Astrocyte of the cerebellum (primary cell): Measurements from ENCODE around the gene KICS2.
A peak's percentile ranks its signal among the peaks of the same experiment; 100 is the strongest.

ENCODE experiments used
- DNase-seq: peaks from one replicate; pipeline ENCODE4 v3.0.0-alpha.2; 2011; ENCODE audit warnings: low read depth
- H3K4me3 ChIP-seq: 2 replicates; pipeline ENCODE4 v1.5.1; 2011; ENCODE audit warnings: mild to moderate bottlenecking, low read depth, low read length, moderate library complexity
- CTCF ChIP-seq: IDR thresholded peaks from 2 replicates; pipeline ENCODE4 v1.5.1; 2012; ENCODE audit warnings: low read length, low read depth, moderate library complexity, mild to moderate bottlenecking; ENCODE audit errors: missing control alignments
- in situ Hi-C: cut with HindIII; loops from 2 replicates; pipeline ENCODE4 v1.10.0; 2017; ENCODE audit warnings: low sequenced_read_pairs

KICS2 gene

GRCh38 chr12:64256166-64256800 lies 34.2 kb upstream of the KICS2 start:
- no peak overlapping the region for H3K4me3 ChIP-seq
- in situ Hi-C loops = no loop called here
- peak; percentile 39 for TF ChIP-seq CTCF
- DNase-seq = peak; percentile 66

GRCh38 chr12:64255249-64255648 lies 33.2 kb upstream of the KICS2 start:
- DNase-seq = no peak
- TF ChIP-seq CTCF = no peak
- H3K4me3 ChIP-seq = no peak overlapping the region
- in situ Hi-C loops = no loop called here

GRCh38 chr12:64253356-64253755 lies 31.3 kb upstream of the KICS2 start:
- no peak for DNase-seq
- no peak for TF ChIP-seq CTCF
- in situ Hi-C loops = no loop called here
- H3K4me3 ChIP-seq = no peak overlapping the region

GRCh38 chr12:64252681-64253080 lies 30.6 kb upstream of the KICS2 start:
- TF ChIP-seq CTCF = no peak
- in situ Hi-C loops = no loop called here
- no peak for DNase-seq
- H3K4me3 ChIP-seq = no peak overlapping the region

GRCh38 chr12:64243809-64244208 lies 21.7 kb upstream of the KICS2 start:
- DNase-seq = no peak
- in situ Hi-C loops = loop anchor here (5.0 kb wide), 1 partner anchor 97 kb away; no protein-coding TSS in a partner anchor
- H3K4me3 ChIP-seq = no peak overlapping the region
- no peak for TF ChIP-seq CTCF

GRCh38 chr12:64240781-64241180 lies 18.7 kb upstream of the KICS2 start:
- no peak for TF ChIP-seq CTCF
- in situ Hi-C loops = loop anchor here (5.0 kb wide), 1 partner anchor 93 kb away; no protein-coding TSS in a partner anchor
- no peak overlapping the region for H3K4me3 ChIP-seq
- DNase-seq = no peak
